ENCODE measurements around the gene PTGDR2.

Gene PTGDR2

DNA sequence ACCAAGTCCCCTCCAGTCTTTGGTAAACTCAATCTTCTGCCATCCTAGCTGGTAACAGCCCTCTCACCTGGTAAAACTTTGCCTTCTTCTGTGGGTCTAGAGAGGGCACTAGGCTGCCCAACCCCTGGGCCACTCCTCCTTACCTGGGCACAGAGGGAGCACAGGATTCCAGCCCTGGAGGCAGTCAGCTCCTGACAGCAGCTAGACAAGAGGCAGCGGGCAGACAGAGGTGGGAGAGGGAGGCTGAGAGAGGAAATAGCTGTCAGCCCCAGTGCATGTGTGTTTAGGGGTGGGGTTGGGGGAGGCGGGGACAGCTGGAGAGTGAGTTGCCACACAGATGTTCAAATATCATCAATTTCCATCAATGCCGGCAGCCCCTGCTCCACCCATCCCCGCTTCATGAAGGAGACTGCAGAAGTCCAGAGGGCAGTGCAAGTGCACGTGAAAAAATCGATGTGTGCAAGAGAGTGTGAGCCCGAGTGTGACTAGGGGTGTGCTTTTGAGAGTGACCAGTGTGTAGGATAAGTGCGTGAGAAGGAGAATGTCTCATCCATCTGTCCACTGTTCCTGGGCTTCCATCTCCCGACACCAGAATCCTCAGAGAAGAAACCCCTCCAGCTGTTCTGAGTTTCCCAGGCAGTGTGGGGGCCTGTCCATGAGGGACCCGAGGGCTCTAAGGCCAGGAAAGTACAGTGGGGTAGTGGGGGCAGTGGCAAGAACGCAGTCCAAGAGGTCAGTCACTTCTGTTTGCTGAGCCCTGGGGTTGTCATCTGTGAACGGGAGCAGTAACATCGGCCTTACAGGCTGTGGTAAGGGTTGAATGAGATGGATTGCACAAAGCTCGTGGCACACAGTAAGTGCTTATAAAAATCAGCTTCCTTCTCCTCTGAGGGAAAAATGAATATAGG lies at the start of gene PTGDR2:
Gene PTGDR2 (minus strand): TSS at position 225 of the 908 bp plus-strand sequence. CDS start 2,228 bp downstream, outside the sequence.
- DNase-seq (ENCODE audit: low read depth in 1 of 2, low spot score in 1 of 2): no peak

- DNase-seq (ENCODE audit: low read depth in 1 of 2, low spot score in 1 of 2): no peak
These were observed 49.3 kb upstream of the PTGDR2 start for GRCh38 chr11:60905047-60905446.

GRCh38 chr11:60902625-60903024 lies 46.9 kb upstream of the PTGDR2 start:
- DNase-seq (ENCODE audit: low read depth in 1 of 2, low spot score in 1 of 2): no peak

DNA sequence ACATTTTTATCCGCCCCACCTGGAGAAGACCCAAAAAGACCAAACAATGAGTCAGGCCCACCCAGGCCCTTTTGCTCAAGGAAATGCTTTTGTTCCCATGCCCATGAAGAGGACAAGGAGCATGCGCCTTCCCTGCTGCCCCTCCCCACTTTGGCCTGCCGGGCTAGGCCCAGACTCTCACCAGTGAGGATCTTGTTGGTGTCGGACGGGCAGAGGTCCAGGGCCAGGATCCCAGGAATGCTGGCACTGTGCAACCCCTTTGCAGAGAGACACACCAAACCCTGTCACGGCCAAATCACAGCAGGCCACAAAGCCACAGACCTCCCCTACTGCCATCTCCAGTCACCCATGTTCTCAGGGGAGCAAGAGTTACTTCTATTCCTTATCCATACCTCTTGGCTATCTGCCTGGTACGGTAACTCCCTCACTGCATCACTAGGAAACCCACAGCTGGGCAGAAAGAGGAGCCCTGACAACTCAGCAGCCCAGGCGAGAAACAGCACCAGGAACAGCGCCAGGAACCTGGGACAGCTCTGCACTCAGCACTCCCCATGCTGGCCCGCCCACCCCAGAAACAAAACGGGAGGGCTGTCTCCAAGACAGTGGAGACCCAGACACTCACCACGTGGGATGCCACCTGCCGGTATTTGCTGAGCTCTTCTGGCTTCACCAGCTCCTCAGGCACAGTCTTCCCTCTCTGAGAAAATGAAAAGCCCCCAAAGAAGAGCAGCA lies 45.1 kb upstream of the PTGDR2 start:
- DNase-seq (ENCODE audit: low read depth in 1 of 2, low spot score in 1 of 2): no peak

DNA sequence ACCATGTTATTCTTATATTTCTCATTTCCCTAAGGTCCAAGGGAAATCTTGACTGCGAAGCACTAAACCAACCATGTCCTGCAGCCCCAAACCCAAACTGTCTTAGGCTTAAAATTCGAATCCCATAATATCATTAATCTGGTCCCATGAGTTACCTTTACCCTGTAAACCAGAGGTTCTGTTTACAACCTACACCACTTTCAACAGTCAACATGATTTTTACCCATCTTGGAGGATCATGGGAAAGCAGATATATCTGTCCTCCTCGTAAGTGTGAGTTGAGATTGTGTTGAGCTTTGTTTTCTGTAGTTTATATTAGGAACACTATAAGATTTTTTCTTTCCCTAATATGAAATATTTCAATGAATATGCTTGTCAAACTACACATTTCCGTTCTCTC lies 44.2 kb upstream of the PTGDR2 start:
- DNase-seq (ENCODE audit: low read depth in 1 of 2, low spot score in 1 of 2): no peak

DNA sequence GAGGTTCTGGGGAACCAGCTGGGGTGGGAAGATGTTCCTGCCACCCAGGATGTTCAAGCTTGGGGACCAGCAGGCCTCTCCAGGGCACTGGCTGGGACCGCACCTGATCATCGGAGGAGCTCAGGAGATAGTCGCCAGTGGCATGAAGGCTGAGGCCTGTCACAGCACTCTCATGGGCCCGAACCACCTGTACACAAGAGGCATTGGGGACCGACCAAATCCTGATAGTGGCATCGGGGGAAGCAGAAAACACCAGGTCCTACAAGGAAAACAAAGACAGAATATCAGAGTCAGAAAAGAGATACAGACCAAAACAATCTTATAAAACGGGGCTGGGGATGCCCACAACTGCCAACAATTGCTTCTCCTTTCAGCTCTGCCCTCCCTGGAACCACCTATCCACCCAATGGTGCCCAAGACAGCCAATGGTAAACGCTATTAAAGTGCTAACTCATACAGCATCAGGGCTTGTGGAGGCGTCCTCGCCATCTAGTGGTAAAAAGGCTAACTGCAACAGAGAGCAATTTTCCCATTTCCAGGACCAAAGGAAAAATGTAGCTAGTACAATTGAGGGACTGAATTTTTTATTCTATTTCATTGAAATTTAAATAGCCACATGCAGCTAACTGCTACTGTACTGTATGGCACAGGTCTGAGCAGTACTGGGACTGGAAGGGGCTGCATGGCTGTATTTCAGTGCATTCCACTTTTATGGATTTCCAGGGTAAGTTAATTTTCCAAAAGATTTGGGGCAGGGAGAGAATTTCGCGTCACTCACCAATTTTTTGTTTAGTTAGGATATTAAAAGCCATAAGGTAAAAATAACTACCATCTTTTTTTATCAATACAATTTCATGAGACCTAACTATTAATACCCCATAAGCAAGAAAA lies 43.5 kb upstream of the PTGDR2 start:
- DNase-seq (ENCODE audit: low read depth in 1 of 2, low spot score in 1 of 2): no peak

GRCh38 chr11:60897496-60897895 lies 41.7 kb upstream of the PTGDR2 start:
- DNase-seq (ENCODE audit: low read depth in 1 of 2, low spot score in 1 of 2): no peak

- DNase-seq (ENCODE audit: low read depth in 1 of 2, low spot score in 1 of 2): no peak
These were observed 39.9 kb upstream of the PTGDR2 start for GRCh38 chr11:60895687-60896086.

GRCh38 chr11:60891103-60891741 lies 35.5 kb upstream of the PTGDR2 start:
- DNase-seq (ENCODE audit: low read depth in 1 of 2, low spot score in 1 of 2): no peak

GRCh38 chr11:60890696-60891095 lies 34.9 kb upstream of the PTGDR2 start:
- no peak for DNase-seq (ENCODE audit: low read depth in 1 of 2, low spot score in 1 of 2)

DNA sequence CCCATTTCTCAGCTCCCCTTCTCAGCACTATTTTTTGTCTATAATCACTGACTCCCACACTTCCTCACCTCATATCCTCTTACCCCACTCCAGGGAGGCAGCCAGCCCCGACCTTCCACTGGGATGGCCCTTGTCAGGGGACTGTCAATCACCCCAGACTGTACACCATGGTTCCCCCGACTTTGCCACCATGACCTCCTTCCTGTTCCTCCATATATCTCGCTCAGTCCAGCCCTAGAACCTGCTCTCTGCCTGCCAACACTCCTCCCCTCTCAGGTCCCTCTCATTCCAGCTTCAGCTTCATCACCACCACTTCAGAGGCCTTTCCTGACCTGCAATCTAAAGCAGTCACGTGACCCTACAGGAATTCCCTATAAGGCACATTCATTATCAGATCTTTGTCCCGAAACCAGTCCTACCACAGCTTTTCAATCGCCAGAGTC lies 34.1 kb upstream of the PTGDR2 start:
- no peak for DNase-seq (ENCODE audit: low read depth in 1 of 2, low spot score in 1 of 2)

DNA sequence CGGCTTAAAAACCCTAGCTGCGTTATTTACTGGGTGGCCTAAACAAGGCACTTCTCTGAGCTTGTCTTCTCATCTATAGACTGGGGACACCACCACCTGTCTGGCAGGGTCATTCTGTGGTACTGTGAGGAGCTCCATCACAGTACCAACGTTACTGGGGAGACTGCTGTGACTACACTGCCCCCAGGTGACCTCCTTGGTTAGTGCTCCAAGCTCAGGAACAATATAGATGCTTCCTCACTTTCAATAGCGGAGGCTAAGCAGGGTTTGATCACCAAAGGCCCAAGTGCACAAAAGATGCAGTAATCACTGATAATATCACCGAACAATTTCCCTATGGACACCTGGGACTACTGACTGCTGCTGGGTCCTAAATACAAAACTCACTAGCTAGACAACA lies 31.8 kb upstream of the PTGDR2 start:
- DNase-seq (ENCODE audit: low read depth in 1 of 2, low spot score in 1 of 2): no peak

DNA sequence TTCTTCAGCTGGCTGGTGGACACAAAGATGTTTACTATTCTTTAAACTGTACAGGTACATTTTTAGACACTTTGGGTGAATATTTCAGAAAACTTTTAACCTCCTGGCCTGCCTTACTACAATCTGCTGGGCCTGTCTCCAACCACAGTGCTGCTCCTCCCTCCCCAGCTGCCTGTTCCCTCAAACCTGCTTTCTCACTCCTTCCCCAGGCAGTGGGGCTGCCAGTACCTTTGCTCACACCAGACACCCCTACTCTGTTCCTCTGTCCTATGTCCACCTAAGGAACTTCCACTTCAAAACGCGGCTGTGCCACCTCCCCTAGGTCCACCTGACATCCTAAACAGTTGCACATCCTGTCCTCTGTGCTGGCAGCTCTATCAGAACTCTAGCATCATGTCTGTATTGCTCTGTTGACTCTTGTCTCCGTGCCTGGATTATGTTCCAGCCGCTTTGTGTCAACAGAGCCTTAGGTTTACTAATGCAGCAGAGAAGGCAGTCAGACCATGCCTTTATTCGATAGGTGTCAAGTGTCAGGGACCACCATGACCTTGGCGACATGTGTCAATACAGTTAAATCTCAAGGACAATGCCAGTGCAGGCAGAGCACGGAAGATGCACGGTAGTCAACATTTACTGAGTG lies 25.0 kb upstream of the PTGDR2 start:
- no peak for DNase-seq (ENCODE audit: low read depth in 1 of 2, low spot score in 1 of 2)

- no peak for DNase-seq (ENCODE audit: low read depth in 1 of 2, low spot score in 1 of 2)
These were observed 24.3 kb upstream of the PTGDR2 start for GRCh38 chr11:60879971-60880588.

- no peak for DNase-seq (ENCODE audit: low read depth in 1 of 2, low spot score in 1 of 2)
These were observed 23.4 kb upstream of the PTGDR2 start for GRCh38 chr11:60879104-60879503.

- DNase-seq (ENCODE audit: low read depth in 1 of 2, low spot score in 1 of 2): no peak
These were observed 22.7 kb upstream of the PTGDR2 start for GRCh38 chr11:60878245-60879101.

DNA sequence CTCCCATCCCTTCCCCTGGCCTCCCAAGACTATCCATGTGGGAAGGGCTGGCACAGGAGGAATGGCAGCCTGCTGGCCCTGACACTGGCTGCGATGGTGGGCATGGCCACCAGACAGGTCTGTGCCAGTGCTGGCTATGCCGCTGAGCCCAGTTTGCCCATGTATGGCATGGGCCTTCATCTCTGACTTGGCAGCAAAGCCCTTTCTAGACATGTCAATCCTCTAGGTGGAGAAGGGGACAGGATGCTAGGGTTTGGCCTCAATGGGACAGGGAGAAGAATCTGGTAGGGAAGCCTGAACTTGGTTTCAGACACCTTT lies 20.4 kb upstream of the PTGDR2 start:
- DNase-seq (ENCODE audit: low read depth in 1 of 2, low spot score in 1 of 2): no peak

GRCh38 chr11:60875366-60876167 lies 19.8 kb upstream of the PTGDR2 start:
- DNase-seq (ENCODE audit: low read depth in 1 of 2, low spot score in 1 of 2): no peak

Data from activated T-helper 1 cell treated with anti-CD3 and anti-CD28 coated beads, Interleukin-2, amount 50 U/mL, for 16 hours (primary cell).